Vagina (tissue), 2 donors: Measurements from ENCODE around the gene CLK2.

Experiments
- POLR2AphosphoS5 ChIP-seq, 2 donors: sonication (generic); formaldehyde crosslinking; IDR thresholded peaks; one replicate each; pipeline ENCODE4 v1.9.0; 2017; ENCODE audit warnings: antibody characterized with exemption in 2 of 2, mild to moderate bottlenecking in 2 of 2, low read depth in 1 of 2; ENCODE audit not compliant: insufficient read depth in 1 of 2
- TF ChIP-seq, protein P1 (sequence below), 3 experiments: fragments of 450-650 bp in 2 of 3; fragments of 200-600 bp in 1 of 3; sonication (generic) in 1 of 3; IDR thresholded peaks; one replicate each; pipeline ENCODE4 v1.5.1; 2017 to 2019; ENCODE audit warnings: antibody characterized with exemption in 3 of 3, mild to moderate bottlenecking in 2 of 3, moderate library complexity in 2 of 3

DNA sequence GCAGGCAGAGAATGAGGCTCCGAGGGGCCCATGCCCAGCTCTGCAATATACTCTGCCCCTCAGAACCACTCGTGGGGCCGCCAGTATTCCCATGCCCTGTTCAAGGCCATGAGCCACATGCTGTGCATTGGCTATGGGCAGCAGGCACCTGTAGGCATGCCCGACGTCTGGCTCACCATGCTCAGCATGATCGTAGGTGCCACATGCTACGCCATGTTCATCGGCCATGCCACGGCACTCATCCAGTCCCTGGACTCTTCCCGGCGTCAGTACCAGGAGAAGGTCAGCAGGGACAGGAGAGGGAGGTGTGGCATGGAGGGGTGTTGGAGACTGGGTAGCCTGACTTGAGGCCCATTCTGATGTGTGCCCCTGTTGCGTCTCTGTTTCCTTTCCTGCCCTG is 11.2 kb upstream of the CLK2 start:
- TF ChIP-seq, protein P1, sequence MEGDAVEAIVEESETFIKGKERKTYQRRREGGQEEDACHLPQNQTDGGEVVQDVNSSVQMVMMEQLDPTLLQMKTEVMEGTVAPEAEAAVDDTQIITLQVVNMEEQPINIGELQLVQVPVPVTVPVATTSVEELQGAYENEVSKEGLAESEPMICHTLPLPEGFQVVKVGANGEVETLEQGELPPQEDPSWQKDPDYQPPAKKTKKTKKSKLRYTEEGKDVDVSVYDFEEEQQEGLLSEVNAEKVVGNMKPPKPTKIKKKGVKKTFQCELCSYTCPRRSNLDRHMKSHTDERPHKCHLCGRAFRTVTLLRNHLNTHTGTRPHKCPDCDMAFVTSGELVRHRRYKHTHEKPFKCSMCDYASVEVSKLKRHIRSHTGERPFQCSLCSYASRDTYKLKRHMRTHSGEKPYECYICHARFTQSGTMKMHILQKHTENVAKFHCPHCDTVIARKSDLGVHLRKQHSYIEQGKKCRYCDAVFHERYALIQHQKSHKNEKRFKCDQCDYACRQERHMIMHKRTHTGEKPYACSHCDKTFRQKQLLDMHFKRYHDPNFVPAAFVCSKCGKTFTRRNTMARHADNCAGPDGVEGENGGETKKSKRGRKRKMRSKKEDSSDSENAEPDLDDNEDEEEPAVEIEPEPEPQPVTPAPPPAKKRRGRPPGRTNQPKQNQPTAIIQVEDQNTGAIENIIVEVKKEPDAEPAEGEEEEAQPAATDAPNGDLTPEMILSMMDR (IDR thresholded peaks at IDR 0.05) = no peak
- no peak for TF ChIP-seq POLR2AphosphoS5 (IDR thresholded peaks at IDR 0.05; ENCODE audit: insufficient read depth in 1 of 2, low read depth in 1 of 2)
